Measurements from ENCODE around the gene C10orf90. TPM values are rescaled to one million over a fixed set of nuclear protein-coding genes. Genes with fewer than 3 reads are reported as not detected.

The C10orf90 gene
- total RNA-seq, 1 experiment from 2014 or later: not detected

DNA sequence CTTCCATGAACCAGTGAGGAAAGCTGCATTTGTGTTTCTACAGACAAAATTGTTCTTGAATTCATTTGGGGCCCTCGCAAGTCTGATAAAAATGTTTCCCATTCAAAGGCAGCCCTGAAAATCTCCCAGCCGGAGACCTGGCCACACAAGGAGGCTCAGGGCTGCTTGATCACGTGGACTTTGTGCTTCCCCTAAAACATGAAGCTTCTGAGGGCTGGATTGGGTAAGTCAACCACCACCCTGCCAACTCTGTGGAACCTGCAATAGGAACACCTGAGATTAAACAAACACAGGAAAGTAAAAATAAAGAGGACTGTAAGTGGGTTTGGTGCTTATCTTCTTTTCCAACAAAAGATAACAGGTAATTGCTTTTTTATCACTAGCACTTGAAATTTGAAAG is 133.8 kb downstream of the C10orf90 start:
- Histone ChIP-seq H3K18ac (ENCODE audit: insufficient read length, low read depth, low read length) (no peak overlapping the region), H3K4ac (ENCODE audit: low read depth, low read length) (no peak overlapping the region), H2BK5ac (ENCODE audit: insufficient read length, low read length) (no peak overlapping the region), H3K23me2 (ENCODE audit: insufficient read length, low read depth, low read length, poor library complexity, severe bottlenecking) (no peaks in the 10 kb centered on the region), H3K27ac (ENCODE audit: insufficient read length, low read depth, low read length) (no peak overlapping the region), H4K5ac (ENCODE audit: insufficient read length, low read depth, low read length) (no peak overlapping the region), H3K23ac (ENCODE audit: insufficient read length, low read depth, low read length) (no peak overlapping the region), H2BK15ac (ENCODE audit: low read depth, low read length) (no peak overlapping the region), H4K8ac (replicated peaks; ENCODE audit: insufficient read length, low read depth, low read length) (no peak overlapping the region), H2AK5ac (ENCODE audit: insufficient read length, low read length) (no peak overlapping the region), H3K79me2 (ENCODE audit: insufficient read depth, low read length) (no peaks in the 10 kb centered on the region), H3K4me1 (ENCODE audit: insufficient read depth, low read length) (no peaks in the 10 kb centered on the region), H3K56ac (ENCODE audit: insufficient read length, low read depth, low read length) (no peak overlapping the region), H3K14ac (ENCODE audit: insufficient read depth, low read length) (no peak overlapping the region), H4K91ac (ENCODE audit: insufficient read length, low read depth, low read length) (no peak overlapping the region), H3K27me3 (ENCODE audit: insufficient read depth, low read length) (no peaks in the 10 kb centered on the region), H3K9ac (ENCODE audit: extremely low read depth, insufficient read length, low read length) (no peak overlapping the region), H3T11ph (ENCODE audit: low read length) (no peak overlapping the region), H3K79me1 (ENCODE audit: insufficient read depth, low read depth, low read length, poor library complexity, severe bottlenecking) (no peaks in the 10 kb centered on the region), H2BK120ac (ENCODE audit: low read depth, low read length, poor library complexity, severe bottlenecking) (no peak overlapping the region), H2BK12ac (ENCODE audit: insufficient read length, low read depth, low read length) (no peak overlapping the region), H3K4me2 (ENCODE audit: insufficient read depth, insufficient read length, low read length) (no peak overlapping the region), H2AFZ (ENCODE audit: low read length) (no peak overlapping the region), H3K9me3 (ENCODE audit: control insufficient read depth, low read depth, low read length) (no peaks in the 10 kb centered on the region), H2BK20ac (ENCODE audit: low read depth, low read length, poor library complexity, severe bottlenecking) (no peak overlapping the region), H4K20me1 (ENCODE audit: control insufficient read depth, insufficient read depth, insufficient read length) (no peaks in the 10 kb centered on the region)
- no peak overlapping the region for H3K4me3 Mint-ChIP-seq
- H3K36me3 Mint-ChIP-seq (ENCODE audit: insufficient read depth in 1 of 3, low read depth in 3 of 3): no peaks in the 10 kb centered on the region
- H3K4me1 Mint-ChIP-seq: no peaks in the 10 kb centered on the region
- no peaks in the 10 kb centered on the region for H3K9me3 Mint-ChIP-seq
- no peak overlapping the region for H3K27ac Mint-ChIP-seq
- H3K27me3 Mint-ChIP-seq (ENCODE audit: low read depth): no peaks in the 10 kb centered on the region; the same call in 1 of the 2 replicates
- no peak for DNase-seq
- TF ChIP-seq, protein P1, sequence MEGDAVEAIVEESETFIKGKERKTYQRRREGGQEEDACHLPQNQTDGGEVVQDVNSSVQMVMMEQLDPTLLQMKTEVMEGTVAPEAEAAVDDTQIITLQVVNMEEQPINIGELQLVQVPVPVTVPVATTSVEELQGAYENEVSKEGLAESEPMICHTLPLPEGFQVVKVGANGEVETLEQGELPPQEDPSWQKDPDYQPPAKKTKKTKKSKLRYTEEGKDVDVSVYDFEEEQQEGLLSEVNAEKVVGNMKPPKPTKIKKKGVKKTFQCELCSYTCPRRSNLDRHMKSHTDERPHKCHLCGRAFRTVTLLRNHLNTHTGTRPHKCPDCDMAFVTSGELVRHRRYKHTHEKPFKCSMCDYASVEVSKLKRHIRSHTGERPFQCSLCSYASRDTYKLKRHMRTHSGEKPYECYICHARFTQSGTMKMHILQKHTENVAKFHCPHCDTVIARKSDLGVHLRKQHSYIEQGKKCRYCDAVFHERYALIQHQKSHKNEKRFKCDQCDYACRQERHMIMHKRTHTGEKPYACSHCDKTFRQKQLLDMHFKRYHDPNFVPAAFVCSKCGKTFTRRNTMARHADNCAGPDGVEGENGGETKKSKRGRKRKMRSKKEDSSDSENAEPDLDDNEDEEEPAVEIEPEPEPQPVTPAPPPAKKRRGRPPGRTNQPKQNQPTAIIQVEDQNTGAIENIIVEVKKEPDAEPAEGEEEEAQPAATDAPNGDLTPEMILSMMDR (conservative IDR thresholded peaks at IDR 0.05): no peak
- no CpG with 5 or more reads among the region's 3 CpGs for WGBS (ENCODE audit: extremely low coverage, insufficient read length, low lambda C conversion rate)

Measured in H9 (cell line).